Activated CD8-positive, alpha-beta T cell treated with anti-CD3 and anti-CD28 coated beads for 36 hours (primary cell): ENCODE data around the gene APOL3. TPM values are rescaled to one million over a fixed set of nuclear protein-coding genes. Genes with fewer than 3 reads are reported as not detected.

Source experiments
- total RNA-seq, 2 experiments: library from RNA; stranded (reverse); gene quantifications; one replicate each; pipeline ENCODE4 v1.2.3, GENCODE V29; 2021

The APOL3 gene
- total RNA-seq, 2 experiments from 2014 or later, result 44.5 to 46.7 TPM

Other genes starting within 250 kb of the APOL3 start
- 1 to 10 TPM; 3.1 to 3.3 TPM for gene RBFOX2, start 131.9 kb downstream of the APOL3 start, total RNA-seq
- under 1 TPM; 0.18 TPM for gene APOL4, start 41.1 kb upstream of the APOL3 start, total RNA-seq
- 10 to 100 TPM; 45.4 to 49.7 TPM for gene APOL2, start 78.8 kb upstream of the APOL3 start, total RNA-seq
- gene APOL1, start 92.4 kb upstream of the APOL3 start, total RNA-seq, result 10 to 100 TPM; 13.8 to 17.1 TPM
- 100 to 1,000 TPM; 624 to 679 TPM for gene MYH9, start 227.2 kb upstream of the APOL3 start, total RNA-seq